K562 (cell line): ENCODE measurements around the gene CCL2. TPM values are rescaled to one million over a fixed set of nuclear protein-coding genes. Genes with fewer than 3 reads are reported as not detected.

Experiments used
- ATAC-seq: fragments of 200-7000 bp; cut with Tn5 transposase; 3 replicates; pipeline ENCODE4 v1.9.1; 2020; ENCODE audit warnings: moderate library complexity
- BruUV-seq: library from RNA; stranded (reverse); fragments of 400-500 nt; replicated peaks from 2 replicates; lab custom pipeline; 2021; lab: Mats Ljungman, UMichigan
- CTCF ChIA-PET: fragments of 300-600 bp; formaldehyde crosslinking; extraction: SDS; loops from one replicate; lab custom pipeline; 2021; ENCODE audit warnings: low intra/inter-chr PET ratio; lab: Yijun Ruan, JAX
- POLR2A ChIA-PET: fragments of 300-600, 350-650 bp; sonication (Branson Sonifier 250); formaldehyde crosslinking; extraction: SDS; loops from one replicate; lab custom pipeline; 2021; ENCODE audit warnings: antibody characterized with exemption, inconsistent platforms; lab: Yijun Ruan, JAX
- DNase-seq, 4 experiments: peaks; one replicate each; pipeline versions ENCODE4 v3.0.0 to v3.0.0-alpha.2; 2011 to 2018; ENCODE audit warnings: low spot score in 3 of 4, mixed read lengths in 3 of 4; ENCODE audit errors: extremely low read depth in 1 of 4
- FAIRE-seq: peaks from 2 replicates; lab custom pipeline; 2011; peaks lifted over from hg19 to GRCh38; lab: Jason Lieb, UNC
- H2AFZ ChIP-seq: 2 replicates; pipeline ENCODE4 v1.6.0; 2011; ENCODE audit warnings: low read depth, low read length, control low read depth, inconsistent platforms
- H3K27ac ChIP-seq: fragments of 200-600 bp; 3 replicates; pipeline ENCODE4 v1.8.0; 2011; ENCODE audit warnings: low read depth, mild to moderate bottlenecking, control low read depth, inconsistent platforms, low read length, moderate library complexity, mixed read lengths; ENCODE audit errors: extremely low read depth
- H3K27me3 ChIP-seq, 2 experiments: fragments of 300-600 bp in 1 of 2; 2 replicates in 1 of 2; 3 replicates in 1 of 2; pipeline versions ENCODE4 v1.6.0 to v1.8.0; 2011; ENCODE audit warnings: inconsistent platforms in 2 of 2, low read length in 2 of 2, mild to moderate bottlenecking in 1 of 2, mixed read lengths in 1 of 2, moderate library complexity in 1 of 2; ENCODE audit not compliant: control insufficient read depth in 2 of 2, insufficient read depth in 2 of 2
- H3K36me3 ChIP-seq: fragments of 300-600 bp; 3 replicates; pipeline ENCODE4 v1.8.0; 2011; ENCODE audit warnings: mild to moderate bottlenecking, low read length, inconsistent platforms; ENCODE audit not compliant: control insufficient read depth, insufficient read depth
- H3K4me1 ChIP-seq, 2 experiments: fragments of 200-600 bp in 1 of 2; replicated peaks in 1 of 2; 2 replicates in 1 of 2; 3 replicates in 1 of 2; pipeline versions ENCODE4 v1.5.1 to v1.8.0; 2011; ENCODE audit warnings: inconsistent platforms in 2 of 2, low read length in 2 of 2, mild to moderate bottlenecking in 1 of 2, mixed read lengths in 1 of 2, moderate library complexity in 1 of 2; ENCODE audit not compliant: control insufficient read depth in 2 of 2, insufficient read depth in 2 of 2
- H3K4me2 ChIP-seq: 2 replicates; pipeline ENCODE4 v1.6.1; 2011; ENCODE audit warnings: low read length, control low read depth, inconsistent platforms, mixed read lengths; ENCODE audit not compliant: insufficient read depth
- H3K4me3 ChIP-seq: fragments of 200-600 bp; sonication (generic), shearing (Covaris generic); 2 replicates; pipeline ENCODE4 v1.5.1; 2016; ENCODE audit warnings: control low read depth, inconsistent platforms
- H3K79me2 ChIP-seq: fragments of 200-600 bp; 3 replicates; pipeline ENCODE4 v1.8.0; 2011; ENCODE audit warnings: low read length, inconsistent platforms; ENCODE audit not compliant: control insufficient read depth, insufficient read depth
- H3K9ac ChIP-seq, 2 experiments: 2 replicates each; pipeline versions ENCODE4 v1.6.0 to v1.6.1; 2011; ENCODE audit warnings: low read depth in 2 of 2, low read length in 2 of 2, control low read depth in 1 of 2, inconsistent platforms in 1 of 2, mild to moderate bottlenecking in 1 of 2, mixed read lengths in 1 of 2; ENCODE audit not compliant: insufficient read depth in 1 of 2
- H3K9me1 ChIP-seq: one replicate; pipeline ENCODE4 v1.6.0; 2011; ENCODE audit warnings: inconsistent platforms, mild to moderate bottlenecking, low read length, moderate library complexity; ENCODE audit not compliant: control insufficient read depth, insufficient read depth
- H3K9me3 ChIP-seq: replicated peaks from 2 replicates; pipeline ENCODE4 v1.5.1; 2011; ENCODE audit warnings: low read depth, low read length, inconsistent platforms; ENCODE audit not compliant: control insufficient read depth, insufficient read depth
- H4K20me1 ChIP-seq: replicated peaks from 2 replicates; pipeline ENCODE4 v1.6.1; 2011; ENCODE audit warnings: low read length, inconsistent platforms, mixed read lengths; ENCODE audit not compliant: control insufficient read depth, insufficient read depth
- PTBP1 ChIP-seq: fragments of 200-400 bp; formaldehyde crosslinking; IDR thresholded peaks from 2 replicates; pipeline ENCODE4 v1.6.1; 2017; ENCODE audit warnings: low read depth, low read length
- RBFOX2 ChIP-seq: fragments of 200-400 bp; formaldehyde crosslinking; IDR thresholded peaks from 2 replicates; pipeline ENCODE4 v1.6.1; 2017; ENCODE audit warnings: low read depth, mild to moderate bottlenecking, low read length, moderate library complexity
- RBM25 ChIP-seq: fragments of 200-400 bp; formaldehyde crosslinking; IDR thresholded peaks from 2 replicates; pipeline ENCODE4 v1.6.1; 2018; ENCODE audit warnings: low read length, low read depth, moderate library complexity; ENCODE audit not compliant: severe bottlenecking
- RBM34 ChIP-seq: fragments of 200-400 bp; formaldehyde crosslinking; IDR thresholded peaks from 2 replicates; pipeline ENCODE4 v1.6.1; 2018; ENCODE audit warnings: low read length, borderline replicate concordance; ENCODE audit not compliant: insufficient read depth
- ZBTB12 ChIP-seq: fragments of 250-450 bp; sonication (Bioruptor Pico); IDR thresholded peaks from 2 replicates; pipeline ENCODE4 v1.4.0; 2020
- WGBS: fragments of 100-300 bp; shearing (Covaris generic); methylation state at CpG from one replicate; pipeline ENCODE4 v1.1.6; 2016; ENCODE audit warnings: low coverage, mixed read lengths; ENCODE audit not compliant: insufficient coverage; ENCODE audit errors: missing lambda C conversion rate; 5-methylcytosine and 5-hydroxymethylcytosine counted together
- in situ Hi-C: fragments of 300-500 bp; cut with MboI; formaldehyde crosslinking; loops from 4 replicates; pipeline ENCODE4 v1.15.0; 2018; ENCODE audit warnings: inconsistent platforms, mixed read lengths
- intact Hi-C: fragments of 100-400 bp; cut with micrococcal nuclease; formaldehyde crosslinking; loops from 2 replicates; pipeline ENCODE4 v1.14.2; 2022
- polyA plus RNA-seq, 8 experiments: library from polyadenylated mRNA; depleted of rRNA in 4 of 8; stranded (reverse) in 5 of 8; unstranded in 3 of 8; fragments of >200 nt; fragmentation: Nextera tagmentation in 2 of 8; fragmentation: Illumina TruSeq in 1 of 8; extraction: Ambion mirVana in 2 of 8; extraction: Trizol in 1 of 8; gene quantifications; 2 replicates each; pipeline versions ENCODE4 v1.2.1 to v1.2.3, GENCODE V29; 2011 to 2014; ENCODE audit warnings: inconsistent platforms in 1 of 8, missing spikeins in 1 of 8
- total RNA-seq, 7 experiments: library from RNA; depleted of rRNA in 6 of 7; stranded (reverse); fragments of >200 nt in 6 of 7; fragmentation: Illumina TruSeq in 2 of 7; extraction: Trizol in 2 of 7; gene quantifications; 2 replicates each; pipeline versions ENCODE4 v1.2.1 to v1.2.3, GENCODE V29; 2011 to 2021; ENCODE audit warnings: low replicate concordance in 1 of 7

Gene CCL2
- total and polyA plus RNA-seq, 9 of the 15 experiments (the other 6 are each of a cell fraction or from before 2014, with no cell fraction given): 0.54 to 5.4 (median 0.88) TPM

GRCh38 chr17:34230342-34230741, 24.7 kb upstream of the CCL2 start:
- no peak overlapping the region for H3K27ac ChIP-seq
- ChIA-PET CTCF (no interaction called here), POLR2A (no interaction called here)
- in situ Hi-C loops: no loop called here
- no peaks in the 10 kb centered on the region for H3K4me1 ChIP-seq
- WGBS: 0% methylated on average over 1 of the region's 1 CpG
- no peak overlapping the region for H2AFZ ChIP-seq
- ATAC-seq (no peak), DNase-seq (no peak), FAIRE-seq (no peak)
- no peaks in the 10 kb centered on the region for H3K36me3 ChIP-seq
- no TSS peak for BruUV-seq
- no peaks in the 10 kb centered on the region for H3K79me2 ChIP-seq
- H3K27me3 ChIP-seq: no peaks in the 10 kb centered on the region
- no peak for TF ChIP-seq ZBTB12 (CRISPR knock-in tag)
- peak; percentile 77 for TF ChIP-seq RBM25
- TF ChIP-seq RBFOX2: no peak
- TF ChIP-seq RBM34: no peak
- no peak for TF ChIP-seq PTBP1
- H3K9me1 ChIP-seq: no peaks in the 10 kb centered on the region
- H4K20me1 ChIP-seq: no peaks in the 10 kb centered on the region
- no peak overlapping the region for H3K4me2 ChIP-seq
- no peak overlapping the region for H3K9ac ChIP-seq
- H3K4me3 ChIP-seq: no peak overlapping the region
- H3K9me3 ChIP-seq: no peaks in the 10 kb centered on the region
- intact Hi-C loops: no loop called here
